Cardiac fibroblast (primary cell): ENCODE measurements around the gene C15orf61.
A peak's percentile ranks its signal among the peaks of the same experiment; 100 is the strongest.

ENCODE experiments used
- DNase-seq, 2 donors: peaks; one replicate each; pipeline versions ENCODE4 v3.0.0 to v3.0.0-alpha.2; 2010; ENCODE audit warnings: low read depth in 2 of 2
- H3K4me3 ChIP-seq, 2 donors: replicated peaks in 1 of 2; 1 replicate in 1 of 2; 2 replicates in 1 of 2; pipeline ENCODE4 v1.5.1; 2011; ENCODE audit warnings: low read depth in 2 of 2, low read length in 2 of 2, mild to moderate bottlenecking in 2 of 2, moderate library complexity in 1 of 2
- CTCF ChIP-seq: IDR thresholded peaks from one replicate; pipeline ENCODE4 v1.5.1; 2011; ENCODE audit warnings: low read depth, mild to moderate bottlenecking, low read length, inconsistent platforms

Gene C15orf61

GRCh38 chr15:67521029-67521782 lies at the start of gene C15orf61:
C15orf61 (plus strand) TSS chr15:67521131; CDS start chr15:67521249, 118 bp downstream.
- H3K4me3 ChIP-seq = peak within 1 kb of the TSS; percentile 86 to 89
- TF ChIP-seq CTCF = no peak
- peak; percentile 70 to 83 for DNase-seq

GRCh38 chr15:67472957-67473356 lies 48.0 kb upstream of the C15orf61 start:
- H3K4me3 ChIP-seq = no peak overlapping the region
- no peak for DNase-seq
- TF ChIP-seq CTCF = no peak

- no peak for TF ChIP-seq CTCF
- H3K4me3 ChIP-seq = no peak overlapping the region
- no peak for DNase-seq
Measured at GRCh38 chr15:67474405-67475110, 46.4 kb upstream of the C15orf61 start.

- no peak overlapping the region for H3K4me3 ChIP-seq
- peak; percentile 27 to 67 for DNase-seq
- TF ChIP-seq CTCF = no peak
Measured at GRCh38 chr15:67479781-67480505, 41.0 kb upstream of the C15orf61 start.

GRCh38 chr15:67480741-67481140 lies 40.2 kb upstream of the C15orf61 start:
- DNase-seq = no peak
- no peak for TF ChIP-seq CTCF
- no peak overlapping the region for H3K4me3 ChIP-seq

- no peak overlapping the region for H3K4me3 ChIP-seq
- no peak for DNase-seq
- TF ChIP-seq CTCF = no peak
Measured at GRCh38 chr15:67481680-67482079, 39.3 kb upstream of the C15orf61 start.
